Aorta (tissue), 5 donors: ENCODE measurements around the gene EPHB1. TPM values are rescaled to one million over a fixed set of nuclear protein-coding genes. Genes with fewer than 3 reads are reported as not detected.
"Not testable (repeated sequence)": the region's sequence is repeated elsewhere in the genome, so short reads cannot be mapped to it uniquely, and the experiment has no call there.

Experiments used
- ATAC-seq: fragments of 200-7000 bp; cut with Tn5 transposase; one replicate; pipeline ENCODE4 v1.9.1; 2022; ENCODE audit warnings: moderate library complexity; ENCODE audit not compliant: low FRiP score
- DNase-seq, 2 donors: peaks; one replicate each; pipeline ENCODE4 v3.0.0-alpha.2; 2020
- H3K27ac ChIP-seq, 2 donors: one replicate each; pipeline ENCODE4 v1.5.1; 2013; ENCODE audit warnings: low read length in 2 of 2, mild to moderate bottlenecking in 2 of 2, moderate library complexity in 2 of 2, control low read depth in 1 of 2, inconsistent platforms in 1 of 2, low read depth in 1 of 2
- H3K27me3 ChIP-seq, 2 donors: one replicate each; pipeline ENCODE4 v1.6.1; 2013; ENCODE audit warnings: control low read depth in 1 of 2, low read length in 1 of 2, mild to moderate bottlenecking in 1 of 2, moderate library complexity in 1 of 2; ENCODE audit not compliant: insufficient read depth in 2 of 2, control insufficient read depth in 1 of 2
- H3K36me3 ChIP-seq, 2 donors: one replicate each; pipeline ENCODE4 v1.6.1; 2013; ENCODE audit warnings: control low read depth in 1 of 2, low read length in 1 of 2, mild to moderate bottlenecking in 1 of 2; ENCODE audit not compliant: insufficient read depth in 2 of 2, control insufficient read depth in 1 of 2
- H3K4me1 ChIP-seq, 2 donors: one replicate each; pipeline ENCODE4 v1.6.1; 2013; ENCODE audit warnings: low read length in 2 of 2, control low read depth in 1 of 2, mild to moderate bottlenecking in 1 of 2, moderate library complexity in 1 of 2; ENCODE audit not compliant: insufficient read depth in 2 of 2, control insufficient read depth in 1 of 2
- H3K4me3 ChIP-seq, 2 donors: one replicate each; pipeline ENCODE4 v1.5.1; 2013; ENCODE audit warnings: low read length in 2 of 2, control low read depth in 1 of 2, mild to moderate bottlenecking in 1 of 2
- H3K9me3 ChIP-seq: one replicate; pipeline ENCODE4 v1.6.1; 2013; ENCODE audit warnings: mild to moderate bottlenecking, low read length; ENCODE audit not compliant: control insufficient read depth
- WGBS, 2 donors: extraction: QIAGEN DNeasy Blood & Tissue Kit; methylation state at CpG; one replicate each; pipeline ENCODE4 v1.1.7; 2013; 5-methylcytosine and 5-hydroxymethylcytosine counted together
- intact Hi-C, 2 donors: fragments of 100-400 bp; cut with DNase I; formaldehyde crosslinking; loops; one replicate each; pipeline versions ENCODE4 v1.14.2 to v1.15.0; 2022
- polyA plus RNA-seq, 2 donors: library from polyadenylated mRNA; stranded (reverse); fragments of 200-250 nt; gene quantifications; one replicate each; pipeline ENCODE4 v1.2.3, GENCODE V29; 2013
- total RNA-seq, 2 donors: library from RNA; stranded (reverse); fragmentation: NEBNext Ultra II Directional; extraction: Animal tissue kit (Norgen Biotek cat#: 25700); gene quantifications; one replicate each; pipeline ENCODE4 v1.2.1, GENCODE V29; 2021
- donor health status: healthy with polysubstance abuse.
- donor health status: Bipolar disorder and iron deficiency.
- donor health status: DM: no; HTN: no; CAD: no.
- donor health status: DM: no; HTN: no; CAD: no.
- donor health status: DM: yes; HTN: yes; CAD: no.

The EPHB1 gene
- total and polyA plus RNA-seq, 4 donors = 0.31 to 4.8 (median 3.6) TPM; not detected in 1

- H3K4me3 ChIP-seq = no peak overlapping the region
- no peaks in the 10 kb centered on the region for H3K36me3 ChIP-seq
- H3K4me1 ChIP-seq = no peaks in the 10 kb centered on the region
- intact Hi-C loops = no loop called here
- H3K27me3 ChIP-seq = no peaks in the 10 kb centered on the region
- DNase-seq (no peak), ATAC-seq (no peak)
- no peak overlapping the region for H3K27ac ChIP-seq
- whole genome bisulfite sequencing, 2 donors = 95 to 100% methylated on average over 2 of the region's 2 CpGs
- H3K9me3 ChIP-seq = no peaks in the 10 kb centered on the region
Measured at GRCh38 chr3:134769287-134769868, 25.7 kb upstream of the EPHB1 start.

GRCh38 chr3:134772011-134772410 is 23.0 kb upstream of the EPHB1 start:
- ATAC-seq = no peak
- DNase-seq = no peak
- 62 to 71% methylated on average over 3 of the region's 3 CpGs for WGBS, 2 donors

GRCh38 chr3:134772591-134772990 is 22.5 kb upstream of the EPHB1 start:
- DNase-seq (no peak), ATAC-seq (no peak)

More at GRCh38 chr3:134772011-134772410, 23.0 kb upstream of the EPHB1 start:
- intact Hi-C loops = no loop called here
- Histone ChIP-seq H3K4me1 (no peaks in the 10 kb centered on the region), H3K27me3 (no peaks in the 10 kb centered on the region), H3K36me3 (no peaks in the 10 kb centered on the region), H3K4me3 (no peak overlapping the region), H3K27ac (no peak overlapping the region), H3K9me3 (no peaks in the 10 kb centered on the region)

GRCh38 chr3:134775831-134776230 is 19.2 kb upstream of the EPHB1 start:
- intact Hi-C loops = no loop called here
- DNase-seq (no peak), ATAC-seq (no peak)
- H3K36me3 ChIP-seq = no peaks in the 10 kb centered on the region
- no peaks in the 10 kb centered on the region for H3K27me3 ChIP-seq
- H3K4me3 ChIP-seq = no peak overlapping the region
- H3K4me1 ChIP-seq = no peaks in the 10 kb centered on the region
- WGBS, 2 donors = 85 to 88% methylated on average over 5 of the region's 5 CpGs
- H3K27ac ChIP-seq = no peak overlapping the region
- H3K9me3 ChIP-seq = no peaks in the 10 kb centered on the region

More at GRCh38 chr3:134772591-134772990, 22.5 kb upstream of the EPHB1 start:
- Histone ChIP-seq H3K36me3 (no peaks in the 10 kb centered on the region), H3K27me3 (no peaks in the 10 kb centered on the region), H3K27ac (no peak overlapping the region), H3K9me3 (no peaks in the 10 kb centered on the region), H3K4me1 (no peaks in the 10 kb centered on the region), H3K4me3 (no peak overlapping the region)
- WGBS, 2 donors = 88 to 89% methylated on average over 1 of the region's 1 CpG
- intact Hi-C loops = no loop called here

GRCh38 chr3:134776518-134776917 is 18.5 kb upstream of the EPHB1 start:
- H3K4me3 ChIP-seq = no peak overlapping the region
- DNase-seq (no peak), ATAC-seq (no peak)
- H3K27ac ChIP-seq = no peak overlapping the region
- intact Hi-C loops = no loop called here
- no peaks in the 10 kb centered on the region for H3K27me3 ChIP-seq
- no peaks in the 10 kb centered on the region for H3K9me3 ChIP-seq
- no peaks in the 10 kb centered on the region for H3K4me1 ChIP-seq
- H3K36me3 ChIP-seq = no peaks in the 10 kb centered on the region
- WGBS, 2 donors = 90 to 95% methylated on average over 1 of the region's 1 CpG

- Histone ChIP-seq H3K4me3 (no peak overlapping the region), H3K27ac (no peak overlapping the region), H3K36me3 (no peaks in the 10 kb centered on the region), H3K9me3 (no peaks in the 10 kb centered on the region), H3K27me3 (no peaks in the 10 kb centered on the region), H3K4me1 (no peaks in the 10 kb centered on the region)
- ATAC-seq (no peak), DNase-seq (no peak)
- intact Hi-C loops = no loop called here
- 90 to 92% methylated on average over 5 of the region's 5 CpGs for WGBS, 2 donors
Measured at GRCh38 chr3:134777341-134777740, 17.7 kb upstream of the EPHB1 start.

- DNase-seq, H3K27me3 ChIP-seq, H3K4me1 ChIP-seq, H3K36me3 ChIP-seq, intact Hi-C loops, H3K9me3 ChIP-seq, ATAC-seq, H3K4me3 ChIP-seq, H3K27ac ChIP-seq: not testable (repeated sequence)
- WGBS, 2 donors = 89 to 92% methylated on average over 4 of the region's 4 CpGs
Measured at GRCh38 chr3:134788283-134788682, 6.8 kb upstream of the EPHB1 start.

- no peak overlapping the region for H3K27ac ChIP-seq
- no peaks in the 10 kb centered on the region for H3K27me3 ChIP-seq
- WGBS, 2 donors = 92% methylated on average over 2 of the region's 2 CpGs
- no peaks in the 10 kb centered on the region for H3K9me3 ChIP-seq
- no peaks in the 10 kb centered on the region for H3K36me3 ChIP-seq
- H3K4me1 ChIP-seq = no peaks in the 10 kb centered on the region
- DNase-seq (no peak), ATAC-seq (no peak)
- H3K4me3 ChIP-seq = no peak overlapping the region
- intact Hi-C loops = loop anchor here (5.0 to 10.0 kb wide), 4 partner anchors 707 to 1255 kb away; no protein-coding TSS in a partner anchor
Measured at GRCh38 chr3:134790065-134790464, 5.0 kb upstream of the EPHB1 start.

- 89 to 90% methylated on average over 8 of the region's 8 CpGs for WGBS, 2 donors
- Histone ChIP-seq H3K27me3 (no peaks in the 10 kb centered on the region), H3K4me3 (no peak overlapping the region), H3K9me3 (no peaks in the 10 kb centered on the region), H3K36me3 (no peaks in the 10 kb centered on the region), H3K4me1 (no peaks in the 10 kb centered on the region), H3K27ac (no peak overlapping the region)
- no peak for DNase-seq
- intact Hi-C loops = loop anchor here (2.0 to 10.0 kb wide), 5 partner anchors 705 to 1253 kb away; no protein-coding TSS in a partner anchor
- ATAC-seq = no peak
Measured at GRCh38 chr3:134791992-134792391, 3.1 kb upstream of the EPHB1 start.
